ENCODE measurements around the gene PROSER3. TPM values are rescaled to one million over a fixed set of nuclear protein-coding genes. Genes with fewer than 3 reads are reported as not detected.
A peak's percentile ranks its signal among the peaks of the same experiment; 100 is the strongest.

PROSER3 gene
- total RNA-seq, 1 donor from 2014 or later = 29.4 TPM

DNA sequence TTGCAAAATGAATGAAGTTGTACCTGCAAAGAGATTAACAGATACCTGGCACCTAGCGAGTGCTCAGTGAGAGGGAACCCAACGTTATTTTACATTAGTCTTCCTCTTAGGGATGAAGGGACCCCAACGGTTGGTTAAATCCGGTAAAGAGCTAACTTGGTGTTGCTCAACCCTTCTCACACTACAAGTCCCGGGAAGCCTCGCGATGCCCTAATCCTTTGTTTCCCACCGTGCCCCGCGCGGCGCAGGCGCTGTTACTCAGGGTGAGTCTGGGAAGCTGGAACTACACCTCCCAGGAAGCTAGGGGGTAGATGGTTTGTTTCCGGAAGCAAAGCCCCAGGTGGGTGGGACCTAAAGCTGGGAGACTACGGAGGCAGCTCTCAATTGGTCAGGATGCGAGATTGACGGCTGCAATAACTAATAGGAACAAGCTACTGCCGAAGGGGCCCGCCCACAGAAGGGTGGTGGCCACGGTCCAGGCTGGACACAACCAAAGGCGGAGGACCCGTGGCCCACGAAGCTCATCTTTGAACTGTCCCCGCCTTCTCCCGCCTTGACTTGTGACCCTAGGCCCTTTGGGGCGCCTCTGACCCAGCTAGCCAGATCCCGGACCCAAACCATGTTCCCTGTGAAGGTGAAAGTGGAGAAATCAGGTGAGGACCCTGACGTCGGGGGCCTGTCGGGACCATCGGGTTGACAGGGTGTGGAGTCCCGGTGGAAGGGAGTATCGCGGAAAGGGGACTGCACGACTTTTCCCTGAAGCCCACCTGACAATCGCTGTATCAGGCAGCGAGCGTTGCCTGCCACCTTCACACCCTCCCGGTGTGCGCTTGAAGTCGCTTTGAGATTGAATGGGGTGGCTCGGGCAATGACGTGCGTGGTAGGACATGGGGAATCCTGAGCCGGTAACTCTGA lies 9.6 kb upstream of the PROSER3 start, which contains the start of gene LIN37:
LIN37 (plus strand) TSS at position 471 of the 915 bp plus-strand sequence; CDS start at position 620, 149 bp downstream.
- DNase-seq (ENCODE audit: low spot score) = peak; percentile 99
- ATAC-seq = peak; percentile 92
- intact Hi-C loops (cut with DNase I) = no loop called here

DNA sequence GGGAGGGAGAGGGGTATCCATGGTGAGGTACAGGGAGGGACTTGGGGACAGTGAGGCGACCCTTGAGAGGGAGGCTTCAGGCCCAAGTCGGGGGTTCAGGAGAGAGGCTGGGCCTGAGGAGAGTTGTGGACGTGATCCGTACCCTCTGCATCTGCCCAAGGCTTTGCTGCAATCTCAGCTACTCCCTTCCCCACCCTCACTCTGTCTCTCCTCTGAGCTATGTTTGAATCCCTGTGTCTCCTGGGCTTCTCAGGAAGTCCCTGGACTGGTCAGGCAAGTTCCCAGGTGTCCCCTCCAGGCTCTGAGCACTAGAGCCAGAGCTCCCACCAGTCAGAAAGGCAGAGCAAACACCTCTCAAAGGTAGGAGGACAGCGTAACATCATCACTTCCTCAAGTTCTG lies 7.8 kb upstream of the PROSER3 start:
- intact Hi-C loops (cut with DNase I) = no loop called here
- DNase-seq (ENCODE audit: low spot score) = no peak
- no peak for ATAC-seq

GRCh38 chr19:35751839-35752745 lies 5.9 kb upstream of the PROSER3 start:
- no peak for DNase-seq (ENCODE audit: low spot score)
- intact Hi-C loops (cut with DNase I) = no loop called here
- ATAC-seq = no peak

DNA sequence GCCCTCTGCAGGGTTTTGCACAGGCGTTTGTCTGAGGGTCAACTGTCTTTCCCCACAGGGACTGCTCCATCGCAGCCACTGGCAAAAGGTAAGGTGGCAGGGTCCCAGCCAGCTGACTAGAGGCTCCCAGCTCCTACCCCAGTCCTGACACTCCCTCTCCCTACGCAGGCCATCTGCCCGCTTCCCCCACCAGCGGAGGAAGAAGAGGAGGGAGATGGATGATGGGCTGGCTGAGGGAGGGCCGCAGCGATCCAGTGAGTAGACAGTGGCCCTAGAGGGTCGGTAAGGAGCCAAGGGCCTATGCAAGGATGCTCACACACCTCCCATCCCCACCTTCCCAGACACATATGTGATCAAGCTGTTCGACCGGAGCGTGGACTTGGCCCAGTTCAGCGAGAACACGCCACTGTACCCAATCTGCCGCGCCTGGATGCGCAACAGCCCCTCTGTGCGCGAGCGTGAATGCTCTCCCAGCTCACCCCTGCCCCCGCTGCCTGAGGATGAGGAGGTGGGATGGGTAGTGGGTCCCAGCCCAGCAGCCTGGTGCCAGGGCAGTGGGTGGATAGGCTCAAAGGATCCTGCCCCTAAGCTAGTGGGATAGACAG lies 5.1 kb upstream of the PROSER3 start:
- DNase-seq (ENCODE audit: low spot score) (no peak), ATAC-seq (no peak)
- intact Hi-C loops (cut with DNase I) = no loop called here

- ATAC-seq (no peak), DNase-seq (ENCODE audit: low spot score) (no peak)
- intact Hi-C loops (cut with DNase I) = no loop called here
These were observed 4.2 kb upstream of the PROSER3 start for GRCh38 chr19:35753634-35754369.

DNA sequence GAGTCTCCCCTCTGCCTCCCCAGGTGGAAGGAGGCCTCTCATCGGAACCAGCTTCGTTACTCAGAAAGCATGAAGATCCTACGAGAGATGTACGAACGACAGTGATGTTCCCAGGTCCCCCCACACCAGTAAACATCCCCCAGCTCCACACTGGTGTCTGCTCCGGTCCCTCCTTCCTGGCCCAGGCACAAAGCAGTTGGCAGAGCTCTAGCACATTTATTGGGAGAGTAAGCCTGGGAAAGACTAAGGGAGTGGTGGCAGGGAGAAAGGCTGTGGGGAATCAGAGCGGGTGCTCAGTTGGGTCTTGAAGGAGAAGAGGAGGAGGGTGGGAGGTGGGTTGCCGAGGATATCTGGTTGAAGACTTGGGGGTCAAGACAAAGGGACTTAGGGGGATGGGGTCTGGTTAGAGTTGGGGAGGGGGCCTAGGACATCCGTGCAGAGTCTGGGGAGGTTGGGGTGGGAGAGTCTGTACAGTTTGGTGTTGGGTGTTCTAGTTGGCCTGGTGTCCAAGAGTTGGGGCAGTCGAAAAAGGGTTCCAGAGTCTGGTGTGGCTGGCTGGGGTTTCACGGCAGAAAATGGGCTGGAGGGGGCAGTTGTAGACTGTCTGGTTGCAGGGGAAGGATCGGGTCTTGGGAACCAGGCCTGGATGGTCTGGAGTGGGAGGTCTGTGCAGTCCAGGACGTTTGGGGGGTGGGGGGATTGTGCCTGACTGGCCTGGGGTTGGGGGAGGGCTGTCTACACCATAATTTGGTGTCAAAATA lies 3.4 kb upstream of the PROSER3 start:
- intact Hi-C loops (cut with DNase I) = no loop called here
- DNase-seq (ENCODE audit: low spot score) = no peak
- no peak for ATAC-seq

GRCh38 chr19:35755131-35755549 lies 2.8 kb upstream of the PROSER3 start:
- intact Hi-C loops (cut with DNase I) = no loop called here
- DNase-seq (ENCODE audit: low spot score) (no peak), ATAC-seq (peak; percentile 60)

- intact Hi-C loops (cut with DNase I) = no loop called here
- ATAC-seq (peak; percentile 51), DNase-seq (ENCODE audit: low spot score) (peak; percentile 93)
These were observed 2.2 kb upstream of the PROSER3 start for GRCh38 chr19:35755550-35756376.

- DNase-seq (ENCODE audit: low spot score) = peak; percentile 82
- peak; percentile 25 for ATAC-seq
- intact Hi-C loops (cut with DNase I) = no loop called here
These were observed 1.4 kb upstream of the PROSER3 start, which contains the start of gene HSPB6 for GRCh38 chr19:35756377-35757230. HSPB6 (minus strand) TSS chr19:35757029; CDS start chr19:35757008, 21 bp downstream.

DNA sequence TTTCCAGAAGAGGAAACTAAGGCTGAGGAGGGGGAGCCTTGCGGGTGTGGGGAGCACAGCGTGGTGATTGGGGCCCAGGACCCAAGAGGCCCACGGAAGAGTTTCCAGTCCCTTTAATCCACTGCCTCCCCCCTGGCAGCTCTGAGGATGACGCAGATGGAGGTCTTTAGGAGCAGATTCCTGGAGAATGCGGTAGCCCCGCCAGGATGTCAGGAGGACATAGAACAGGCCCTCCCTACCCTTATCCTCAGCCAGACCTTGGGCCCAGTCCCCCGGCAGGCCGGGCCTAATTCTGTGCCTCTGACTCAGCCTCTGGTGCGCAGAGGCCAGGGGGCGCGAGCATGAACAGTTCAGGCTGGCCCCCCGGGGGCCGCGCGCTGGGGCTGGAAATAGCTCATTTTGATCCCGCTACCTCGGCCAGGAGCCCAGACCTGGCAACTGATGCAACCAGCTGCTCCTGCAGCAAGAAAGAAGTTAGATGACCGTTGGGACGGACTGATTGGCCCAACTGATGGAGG lies 686 bp upstream of the PROSER3 start:
- ATAC-seq (peak; percentile 75), DNase-seq (ENCODE audit: low spot score) (peak; percentile 91)
- intact Hi-C loops (cut with DNase I) = no loop called here

DNA sequence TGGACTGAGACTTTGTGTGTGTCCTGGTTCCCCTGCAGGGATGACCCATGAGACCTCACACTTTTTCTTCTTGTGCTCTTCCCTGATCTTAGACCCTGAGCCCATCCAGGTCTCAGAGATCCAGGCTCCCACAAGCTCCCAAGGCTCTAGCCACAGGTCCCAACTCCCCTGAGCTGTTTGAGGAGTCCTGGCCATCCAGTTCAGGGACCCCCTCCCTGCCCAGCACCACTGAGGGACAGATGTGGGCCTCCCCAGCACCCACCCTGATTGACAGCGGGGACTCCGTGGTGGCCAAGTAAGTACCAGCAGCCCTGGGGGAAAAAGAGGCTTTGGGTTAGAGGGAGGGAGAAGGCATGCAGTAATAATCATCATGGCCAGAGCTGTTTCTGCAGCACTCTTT lies 1.7 kb downstream of the PROSER3 start:
- intact Hi-C loops (cut with DNase I) = no loop called here
- DNase-seq (ENCODE audit: low spot score) (no peak), ATAC-seq (no peak)

DNA sequence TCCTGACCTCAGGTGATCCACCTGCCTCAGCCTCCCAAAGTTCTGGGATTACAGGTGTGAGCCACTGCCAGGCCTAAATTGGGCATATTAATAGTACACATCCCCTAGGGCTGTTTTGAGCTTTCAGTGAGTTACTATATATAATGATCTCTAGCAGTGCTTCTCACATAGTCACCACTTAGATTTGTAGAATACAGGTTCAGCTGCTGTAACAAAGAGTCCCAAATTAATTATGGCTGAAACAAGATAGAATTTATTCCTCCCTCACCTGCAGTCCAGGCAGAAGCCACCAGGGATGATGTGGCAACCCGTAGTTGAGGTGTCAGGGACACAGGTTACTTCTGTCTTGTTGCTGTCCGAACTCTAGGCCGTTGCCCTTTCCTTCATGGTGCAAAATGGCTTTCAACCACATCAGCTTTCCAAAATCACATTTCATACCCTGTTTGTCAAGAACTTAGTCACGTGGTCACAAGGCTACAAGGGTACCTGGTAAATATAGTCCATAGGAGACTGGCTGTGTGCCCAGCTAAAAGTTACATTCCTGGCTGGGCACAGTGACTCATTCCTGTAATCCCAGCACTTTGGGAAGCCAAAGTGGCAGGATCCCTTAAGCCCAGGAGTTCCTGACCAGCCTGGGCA lies 2.9 kb downstream of the PROSER3 start:
- ATAC-seq = no peak
- intact Hi-C loops (cut with DNase I) = no loop called here
- no peak for DNase-seq (ENCODE audit: low spot score)

DNA sequence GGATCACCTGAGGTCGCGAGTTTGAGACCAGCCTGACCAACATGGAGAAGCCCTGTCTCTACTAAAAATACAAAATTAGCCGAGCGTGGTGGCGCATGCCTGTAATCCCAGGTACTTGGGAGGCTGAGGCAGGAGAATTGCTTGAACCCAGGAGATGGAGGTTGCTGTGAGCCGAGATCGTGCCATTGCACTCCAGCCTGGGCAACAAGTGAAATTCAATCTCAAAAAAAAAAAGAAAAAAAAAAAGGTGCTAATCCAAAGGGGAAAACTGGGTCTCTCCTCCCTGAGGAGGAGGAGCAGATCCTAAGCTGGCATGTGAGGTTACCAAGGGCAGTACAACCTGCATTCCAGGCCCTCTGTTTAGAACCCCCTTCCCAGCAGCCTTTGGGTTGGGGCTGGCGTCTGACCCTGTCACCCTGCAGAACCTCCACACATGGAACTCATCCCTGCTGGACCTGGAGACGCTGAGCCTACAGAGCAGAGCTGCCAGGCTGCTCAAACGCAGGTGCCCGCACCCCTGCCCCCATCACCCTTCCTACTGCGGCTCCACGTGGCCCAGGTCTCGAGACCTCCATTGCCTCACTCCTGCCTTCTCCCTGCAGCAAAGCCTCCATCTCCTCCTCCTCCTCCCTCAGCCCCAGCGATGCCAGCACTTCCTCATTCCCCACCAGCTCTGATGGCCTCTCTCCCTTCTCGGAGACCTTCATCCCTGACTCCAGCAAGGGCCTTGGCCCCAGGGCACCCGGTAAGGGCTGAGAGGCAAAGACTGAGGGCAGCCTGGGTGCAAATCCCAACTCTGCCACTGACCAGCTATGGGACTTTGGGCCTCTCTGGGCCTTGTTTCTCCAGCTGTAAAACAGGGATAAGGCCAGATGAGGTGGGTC lies 6.7 kb downstream of the PROSER3 start:
- ATAC-seq (no peak), DNase-seq (ENCODE audit: low spot score) (no peak)
- intact Hi-C loops (cut with DNase I) = no loop called here

DNA sequence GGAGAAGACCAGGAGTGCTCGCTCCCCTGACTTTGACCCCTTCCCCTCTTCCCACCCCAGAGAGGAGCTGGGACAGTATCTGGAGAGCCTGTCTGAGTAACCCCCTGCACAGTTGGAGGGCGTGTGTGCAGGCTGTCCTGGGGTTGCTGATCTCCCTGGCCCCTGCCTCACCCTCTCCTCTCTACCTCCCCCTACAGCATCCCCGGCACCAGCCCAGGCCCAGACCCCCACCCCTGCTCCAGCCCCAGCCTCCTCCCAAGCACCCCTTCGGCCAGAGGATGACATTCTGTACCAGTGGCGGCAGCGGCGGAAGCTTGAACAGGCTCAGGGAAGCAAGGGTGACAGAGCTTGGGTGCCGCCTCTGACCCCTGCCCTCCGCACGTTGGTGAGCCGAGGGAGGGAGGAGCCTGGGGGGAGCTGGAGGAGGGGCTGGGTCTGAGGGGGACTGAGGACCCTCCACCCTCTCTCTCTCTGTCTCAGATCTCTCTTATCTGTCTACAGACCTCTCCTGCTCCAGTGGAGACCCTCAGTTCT lies 8.7 kb downstream of the PROSER3 start:
- intact Hi-C loops (cut with DNase I) = no loop called here
- DNase-seq (ENCODE audit: low spot score) = no peak
- no peak for ATAC-seq
